ENCODE measurements around the gene JPH3. TPM values are rescaled to one million over a fixed set of nuclear protein-coding genes. Genes with fewer than 3 reads are reported as not detected.

The JPH3 gene
- total RNA-seq, 6 experiments from 2014 or later = 0.07 to 0.12 TPM; not detected in 4

- Histone ChIP-seq H3K36me3 (no peaks in the 10 kb centered on the region), H3K9me3 (no peaks in the 10 kb centered on the region), H3K27me3 (no peaks in the 10 kb centered on the region), H3K4me3 (no peak overlapping the region), H3K27ac (no peak overlapping the region), H3K4me1 (no peaks in the 10 kb centered on the region)
- ATAC-seq (no peak), DNase-seq (no peak)
- TF ChIP-seq POLR2A (IDR thresholded peaks at IDR 0.05) = no peak
- WGBS (ENCODE audit: insufficient coverage, low coverage, low lambda C conversion rate, missing lambda C conversion rate) = 93% methylated on average over 21 of the region's 44 CpGs
- intact Hi-C loops (cut with DNase I) = no loop called here
Observed at GRCh38 chr16:87644596-87644995, 42.3 kb downstream of the JPH3 start.

- DNase-seq = no peak
Observed at GRCh38 chr16:87645802-87646201, 43.5 kb downstream of the JPH3 start.

GRCh38 chr16:87647431-87648185 is 45.3 kb downstream of the JPH3 start:
- intact Hi-C loops (cut with DNase I) = no loop called here
- no peak for DNase-seq

More at GRCh38 chr16:87645802-87646201, 43.5 kb downstream of the JPH3 start:
- 73% methylated on average over 3 of the region's 9 CpGs for WGBS (ENCODE audit: insufficient coverage, low coverage, low lambda C conversion rate, missing lambda C conversion rate)
- H3K27ac ChIP-seq = no peak overlapping the region
- TF ChIP-seq CTCF (IDR thresholded peaks at IDR 0.05) (no peak), POLR2A (IDR thresholded peaks at IDR 0.05) (no peak)
- ATAC-seq = no peak
- intact Hi-C loops (cut with DNase I) = no loop called here
- H3K36me3 ChIP-seq = no peaks in the 10 kb centered on the region
- H3K4me3 ChIP-seq = no peak overlapping the region
- H3K9me3 ChIP-seq = no peaks in the 10 kb centered on the region
- no peaks in the 10 kb centered on the region for H3K4me1 ChIP-seq
- no peaks in the 10 kb centered on the region for H3K27me3 ChIP-seq

GRCh38 chr16:87648236-87648635 is 45.9 kb downstream of the JPH3 start:
- no peak for DNase-seq
- ATAC-seq = no peak
- Histone ChIP-seq H3K4me1 (no peaks in the 10 kb centered on the region), H3K9me3 (no peaks in the 10 kb centered on the region), H3K27me3 (no peaks in the 10 kb centered on the region), H3K36me3 (no peaks in the 10 kb centered on the region), H3K4me3 (no peak overlapping the region), H3K27ac (no peak overlapping the region)
- intact Hi-C loops (cut with DNase I) = no loop called here
- TF ChIP-seq CTCF (IDR thresholded peaks at IDR 0.05) (no peak), POLR2A (IDR thresholded peaks at IDR 0.05) (no peak)
- 62% methylated on average over 14 of the region's 23 CpGs for WGBS (ENCODE audit: insufficient coverage, low coverage, low lambda C conversion rate, missing lambda C conversion rate)

More at GRCh38 chr16:87647431-87648185, 45.3 kb downstream of the JPH3 start:
- Histone ChIP-seq H3K4me3 (no peak overlapping the region), H3K27me3 (no peaks in the 10 kb centered on the region), H3K4me1 (no peaks in the 10 kb centered on the region), H3K27ac (no peak overlapping the region), H3K36me3 (no peaks in the 10 kb centered on the region), H3K9me3 (no peaks in the 10 kb centered on the region)
- TF ChIP-seq POLR2A (IDR thresholded peaks at IDR 0.05) (no peak), CTCF (IDR thresholded peaks at IDR 0.05) (no peak)
- 23% methylated on average over 5 of the region's 33 CpGs for WGBS (ENCODE audit: insufficient coverage, low coverage, low lambda C conversion rate, missing lambda C conversion rate)
- ATAC-seq = no peak

- DNase-seq (no peak), ATAC-seq (no peak)
- Histone ChIP-seq H3K4me3 (no peak overlapping the region), H3K27ac (no peak overlapping the region), H3K27me3 (no peaks in the 10 kb centered on the region), H3K4me1 (no peaks in the 10 kb centered on the region), H3K36me3 (no peaks in the 10 kb centered on the region), H3K9me3 (no peaks in the 10 kb centered on the region)
- intact Hi-C loops (cut with DNase I) = no loop called here
- WGBS (ENCODE audit: insufficient coverage, low coverage, low lambda C conversion rate, missing lambda C conversion rate) = 10% methylated on average over 2 of the region's 29 CpGs
- TF ChIP-seq CTCF (IDR thresholded peaks at IDR 0.05) (no peak), POLR2A (IDR thresholded peaks at IDR 0.05) (no peak)
Observed at GRCh38 chr16:87648698-87649487, 46.6 kb downstream of the JPH3 start.
